HEK293 (cell line): ENCODE results near the gene ASIP.
"Not testable (repeated sequence)": the region's sequence is repeated elsewhere in the genome, so short reads cannot be mapped to it uniquely, and the experiment has no call there.

Experiments used
- CTCF ChIP-seq: fragments of 450-650 bp; formaldehyde crosslinking; IDR thresholded peaks from 2 replicates; pipeline ENCODE4 v1.5.1; 2016; ENCODE audit warnings: missing biosample characterization, missing genetic modification characterization
- YY1 ChIP-seq: fragments of 450-650 bp; formaldehyde crosslinking; IDR thresholded peaks from 2 replicates; pipeline ENCODE4 v1.5.1; 2018; ENCODE audit warnings: missing biosample characterization, missing genetic modification characterization
- ZBTB7A ChIP-seq: fragments of 450-650 bp; formaldehyde crosslinking; IDR thresholded peaks from 2 replicates; pipeline ENCODE4 v1.5.1; 2016; ENCODE audit warnings: low read depth, missing biosample characterization, missing genetic modification characterization
- ZNF449 ChIP-seq: fragments of 450-650 bp; formaldehyde crosslinking; IDR thresholded peaks from 2 replicates; pipeline ENCODE4 v1.5.1; 2017; ENCODE audit warnings: missing biosample characterization, mild to moderate bottlenecking, missing genetic modification characterization, moderate library complexity
- ZNF529 ChIP-seq: fragments of 450-650 bp; formaldehyde crosslinking; IDR thresholded peaks from 2 replicates; pipeline ENCODE4 v1.5.1; 2017; ENCODE audit warnings: missing genetic modification characterization, missing biosample characterization; ENCODE audit not compliant: insufficient replicate concordance
- ZNF658 ChIP-seq: fragments of 450-650 bp; formaldehyde crosslinking; IDR thresholded peaks from 2 replicates; pipeline ENCODE4; 2016; ENCODE audit warnings: missing biosample characterization, missing genetic modification characterization
- ZNF776 ChIP-seq: fragments of 450-650 bp; formaldehyde crosslinking; IDR thresholded peaks from 2 replicates; pipeline ENCODE4 v1.5.0; 2017; ENCODE audit warnings: missing biosample characterization, missing genetic modification characterization, borderline replicate concordance

- not testable (repeated sequence) for TF ChIP-seq ZNF529 (tag by site-specific recombination); CTCF; ZNF776; ZNF658; ZNF449 (tag by site-specific recombination); ZBTB7A (tag by site-specific recombination); YY1 (tag by site-specific recombination)
Measured at GRCh38 chr20:34205172-34205880, 35.9 kb upstream of the ASIP start.
